Measurements from ENCODE around the gene IL17RB. TPM values are rescaled to one million over a fixed set of nuclear protein-coding genes. Genes with fewer than 3 reads are reported as not detected.

Gene IL17RB
- total and polyA plus RNA-seq, 2 of the 4 experiments (the other 2 are of a cell fraction) = under 0.01 TPM; not detected in 1

DNA sequence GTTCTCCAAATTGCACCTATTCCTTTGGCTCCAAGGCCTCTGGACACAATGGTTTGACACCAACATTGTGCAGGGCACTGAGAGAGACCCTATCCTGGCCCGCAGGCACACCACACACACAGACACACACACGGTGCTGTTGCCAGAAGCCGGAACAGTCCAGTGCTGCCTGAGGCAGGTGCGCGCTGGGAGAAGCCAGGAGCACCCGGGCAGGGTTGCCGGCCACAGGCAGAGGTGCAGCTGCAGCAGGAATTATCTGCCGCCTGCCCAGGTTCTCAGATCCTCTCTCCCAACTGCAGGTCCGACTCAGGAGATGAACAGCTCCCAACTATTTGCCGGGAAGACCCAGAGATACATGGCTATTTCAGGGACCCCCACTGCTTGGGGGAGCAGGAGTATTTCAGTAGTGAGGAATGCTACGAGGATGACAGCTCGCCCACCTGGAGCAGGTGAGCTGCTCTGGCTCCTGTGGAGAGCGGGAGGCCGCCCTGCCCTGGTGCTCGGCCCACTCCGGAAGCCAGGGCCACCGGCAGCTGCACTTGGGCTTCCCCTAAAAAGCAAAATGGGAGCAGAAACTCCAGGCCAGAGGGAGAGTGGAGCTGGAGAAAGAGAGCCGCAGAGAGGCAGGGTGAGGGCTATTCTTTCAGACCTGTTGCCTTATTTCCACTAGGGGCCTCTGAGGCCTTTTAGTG, 43.1 kb upstream of the IL17RB start:
- POLR2A ChIA-PET (ENCODE audit: unreplicated experiment) = no interaction called here
- Histone ChIP-seq H2BK15ac (ENCODE audit: low read depth, low read length) (no peak overlapping the region; the same call in 2 of the 3 replicates), H2BK20ac (ENCODE audit: low read depth, low read length) (no peak overlapping the region; the same call in 1 of the 2 replicates), H3K9me3 (ENCODE audit: control insufficient read depth, insufficient read depth, low read length) (no peaks in the 10 kb centered on the region), H3K23ac (ENCODE audit: low read depth, low read length) (no peak overlapping the region), H3K9ac (ENCODE audit: low read depth, low read length) (no peak overlapping the region), H2AK9ac (replicated peaks; ENCODE audit: low read depth, low read length, poor library complexity) (peak overlapping the region; percentile 45), H3K79me1 (ENCODE audit: low read depth in 1 of 2, low read length in 2 of 2) (no peaks in the 10 kb centered on the region), H3K18ac (ENCODE audit: low read depth, low read length) (no peak overlapping the region), H4K8ac (ENCODE audit: low read depth in 2 of 2, low read length in 2 of 2) (no peak overlapping the region), H2AK5ac (ENCODE audit: low read depth, low read length) (no peak overlapping the region), H4K5ac (ENCODE audit: low read depth, low read length) (no peak overlapping the region), H3K27ac (ENCODE audit: insufficient read depth, low read length) (no peak overlapping the region), H3K27me3 (ENCODE audit: control insufficient read depth, insufficient read depth, low read length) (no peaks in the 10 kb centered on the region; the same call in 1 of the 2 replicates), H4K20me1 (ENCODE audit: insufficient read depth, low read length) (no peaks in the 10 kb centered on the region), H3K14ac (replicated peaks; ENCODE audit: low read depth, low read length) (no peak overlapping the region), H3K4me2 (ENCODE audit: low read depth, low read length) (no peak overlapping the region), H3K4me3 (ENCODE audit: insufficient read depth, low read depth, low read length) (no peak overlapping the region), H3K36me3 (ENCODE audit: control insufficient read depth, insufficient read depth, low read length) (no peaks in the 10 kb centered on the region), H4K91ac (ENCODE audit: insufficient read depth, low read depth, low read length) (no peak overlapping the region), H3K56ac (ENCODE audit: extremely low read depth, insufficient read depth, low read length) (no peak overlapping the region), H2BK120ac (ENCODE audit: low read depth, low read length) (no peak overlapping the region), H3K4ac (ENCODE audit: low read depth, low read length) (no peak overlapping the region), H2AFZ (replicated peaks; ENCODE audit: low read length, poor library complexity) (peak overlapping the region; percentile 19), H3K4me1 (ENCODE audit: control insufficient read depth, insufficient read depth, low read length) (peaks cover 14% of the 10 kb centered on the region), H3K9me1 (ENCODE audit: insufficient read depth, low read length) (peaks cover 20% of the 10 kb centered on the region), H2BK5ac (ENCODE audit: low read depth, low read length, poor library complexity, severe bottlenecking) (no peak overlapping the region)
- TF ChIP-seq RAD21 (IDR thresholded peaks at IDR 0.05; ENCODE audit: low read length) (no peak), NFE2L2 (IDR thresholded peaks at IDR 0.05; ENCODE audit: low read depth, low read length) (no peak), MXI1 (IDR thresholded peaks at IDR 0.05; ENCODE audit: borderline replicate concordance, low read depth, low read length) (no peak)
- intact Hi-C loops (cut with micrococcal nuclease) (no loop called here), in situ Hi-C loops (cut with MboI; ENCODE audit: low sequenced_read_pairs) (no loop called here), dilution Hi-C loops (cut with HindIII; ENCODE audit: low sequenced_read_pairs, unreplicated experiment) (no loop called here)
- no peak for ATAC-seq (ENCODE audit: low read depth)
- BruUV-seq (replicated peaks) = no TSS peak
- DNase-seq = no peak
- 85% methylated on average over 5 of the region's 18 CpGs; no CpG with 5 or more reads in 1 of the 2 experiments for WGBS, 2 experiments (ENCODE audit: extremely low coverage in 2 of 2, insufficient read length in 1 of 2)
- CTCF ChIA-PET = no interaction called here

Measured in IMR-90 (cell line).